K562 (cell line): ENCODE results near the gene SLC5A6. TPM values are rescaled to one million over a fixed set of nuclear protein-coding genes. Genes with fewer than 3 reads are reported as not detected.

Experiments
- ATAC-seq: fragments of 200-7000 bp; cut with Tn5 transposase; 3 replicates; pipeline ENCODE4 v1.9.1; 2020; ENCODE audit warnings: moderate library complexity
- BruUV-seq: library from RNA; stranded (reverse); fragments of 400-500 nt; replicated peaks from 2 replicates; lab custom pipeline; 2021; lab: Mats Ljungman, UMichigan
- CTCF ChIA-PET: fragments of 300-600 bp; formaldehyde crosslinking; extraction: SDS; loops from one replicate; lab custom pipeline; 2021; ENCODE audit warnings: low intra/inter-chr PET ratio; lab: Yijun Ruan, JAX
- POLR2A ChIA-PET: fragments of 300-600, 350-650 bp; sonication (Branson Sonifier 250); formaldehyde crosslinking; extraction: SDS; loops from one replicate; lab custom pipeline; 2021; ENCODE audit warnings: antibody characterized with exemption, inconsistent platforms; lab: Yijun Ruan, JAX
- DNase-seq, 4 experiments: peaks; one replicate each; pipeline versions ENCODE4 v3.0.0 to v3.0.0-alpha.2; 2011 to 2018; ENCODE audit warnings: low spot score in 3 of 4, mixed read lengths in 3 of 4; ENCODE audit errors: extremely low read depth in 1 of 4
- FAIRE-seq: peaks from 2 replicates; lab custom pipeline; 2011; peaks lifted over from hg19 to GRCh38; lab: Jason Lieb, UNC
- H2AFZ ChIP-seq: 2 replicates; pipeline ENCODE4 v1.6.0; 2011; ENCODE audit warnings: low read depth, low read length, control low read depth, inconsistent platforms
- H3K27ac ChIP-seq: fragments of 200-600 bp; 3 replicates; pipeline ENCODE4 v1.8.0; 2011; ENCODE audit warnings: low read depth, mild to moderate bottlenecking, control low read depth, inconsistent platforms, low read length, moderate library complexity, mixed read lengths; ENCODE audit errors: extremely low read depth
- H3K27me3 ChIP-seq, 2 experiments: fragments of 300-600 bp in 1 of 2; 2 replicates in 1 of 2; 3 replicates in 1 of 2; pipeline versions ENCODE4 v1.6.0 to v1.8.0; 2011; ENCODE audit warnings: inconsistent platforms in 2 of 2, low read length in 2 of 2, mild to moderate bottlenecking in 1 of 2, mixed read lengths in 1 of 2, moderate library complexity in 1 of 2; ENCODE audit not compliant: control insufficient read depth in 2 of 2, insufficient read depth in 2 of 2
- H3K36me3 ChIP-seq: fragments of 300-600 bp; 3 replicates; pipeline ENCODE4 v1.8.0; 2011; ENCODE audit warnings: mild to moderate bottlenecking, low read length, inconsistent platforms; ENCODE audit not compliant: control insufficient read depth, insufficient read depth
- H3K4me1 ChIP-seq, 2 experiments: fragments of 200-600 bp in 1 of 2; replicated peaks in 1 of 2; 2 replicates in 1 of 2; 3 replicates in 1 of 2; pipeline versions ENCODE4 v1.5.1 to v1.8.0; 2011; ENCODE audit warnings: inconsistent platforms in 2 of 2, low read length in 2 of 2, mild to moderate bottlenecking in 1 of 2, mixed read lengths in 1 of 2, moderate library complexity in 1 of 2; ENCODE audit not compliant: control insufficient read depth in 2 of 2, insufficient read depth in 2 of 2
- H3K4me2 ChIP-seq: 2 replicates; pipeline ENCODE4 v1.6.1; 2011; ENCODE audit warnings: low read length, control low read depth, inconsistent platforms, mixed read lengths; ENCODE audit not compliant: insufficient read depth
- H3K4me3 ChIP-seq: fragments of 200-600 bp; sonication (generic), shearing (Covaris generic); 2 replicates; pipeline ENCODE4 v1.5.1; 2016; ENCODE audit warnings: control low read depth, inconsistent platforms
- H3K79me2 ChIP-seq: fragments of 200-600 bp; 3 replicates; pipeline ENCODE4 v1.8.0; 2011; ENCODE audit warnings: low read length, inconsistent platforms; ENCODE audit not compliant: control insufficient read depth, insufficient read depth
- H3K9ac ChIP-seq, 2 experiments: 2 replicates each; pipeline versions ENCODE4 v1.6.0 to v1.6.1; 2011; ENCODE audit warnings: low read depth in 2 of 2, low read length in 2 of 2, control low read depth in 1 of 2, inconsistent platforms in 1 of 2, mild to moderate bottlenecking in 1 of 2, mixed read lengths in 1 of 2; ENCODE audit not compliant: insufficient read depth in 1 of 2
- H3K9me1 ChIP-seq: one replicate; pipeline ENCODE4 v1.6.0; 2011; ENCODE audit warnings: inconsistent platforms, mild to moderate bottlenecking, low read length, moderate library complexity; ENCODE audit not compliant: control insufficient read depth, insufficient read depth
- H3K9me3 ChIP-seq: replicated peaks from 2 replicates; pipeline ENCODE4 v1.5.1; 2011; ENCODE audit warnings: low read depth, low read length, inconsistent platforms; ENCODE audit not compliant: control insufficient read depth, insufficient read depth
- H4K20me1 ChIP-seq: replicated peaks from 2 replicates; pipeline ENCODE4 v1.6.1; 2011; ENCODE audit warnings: low read length, inconsistent platforms, mixed read lengths; ENCODE audit not compliant: control insufficient read depth, insufficient read depth
- AFF1 ChIP-seq, 2 experiments: fragments of 450-650 bp; IDR thresholded peaks; 2 replicates each; pipeline ENCODE4 v1.6.1; 2018; ENCODE audit warnings: mild to moderate bottlenecking in 2 of 2, low read depth in 1 of 2; ENCODE audit not compliant: partially characterized antibody in 2 of 2
- BHLHE40 ChIP-seq: IDR thresholded peaks from 2 replicates; pipeline ENCODE4 v1.6.1; 2011; ENCODE audit warnings: low read length, improper control_type of control experiment
- CHD4 ChIP-seq: fragments of 200-600 bp; sonication (generic); IDR thresholded peaks from 3 replicates; pipeline ENCODE4 v1.6.1; 2012; ENCODE audit warnings: low read depth, mild to moderate bottlenecking, mixed read lengths, low read length, inconsistent platforms; ENCODE audit not compliant: insufficient read depth, insufficient replicate concordance, poor library complexity, severe bottlenecking
- HDAC6 ChIP-seq: IDR thresholded peaks from 2 replicates; pipeline ENCODE4 v1.6.1; 2012; ENCODE audit warnings: low read depth, mild to moderate bottlenecking, control low read depth, inconsistent platforms, low read length, moderate library complexity
- HNRNPLL ChIP-seq: fragments of 200-400 bp; formaldehyde crosslinking; IDR thresholded peaks from 2 replicates; pipeline ENCODE4 v1.6.1; 2017; ENCODE audit warnings: low read length, low read depth, mild to moderate bottlenecking; ENCODE audit not compliant: poor library complexity, severe bottlenecking
- NR2C1 ChIP-seq, 2 experiments: fragments of 450-650 bp; IDR thresholded peaks; 2 replicates each; pipeline ENCODE4 v1.6.1; 2017; ENCODE audit warnings: mild to moderate bottlenecking in 2 of 2, antibody characterized with exemption in 1 of 2, inconsistent platforms in 1 of 2, missing compliant biosample characterization in 1 of 2, missing genetic modification characterization in 1 of 2
- ZFP1 ChIP-seq: fragments of 450-650 bp; formaldehyde crosslinking; IDR thresholded peaks from 2 replicates; pipeline ENCODE4 v1.4.0; 2020; ENCODE audit warnings: mild to moderate bottlenecking, mixed read lengths
- ZNF224 ChIP-seq: sonication (generic); formaldehyde crosslinking; IDR thresholded peaks from 2 replicates; pipeline ENCODE4 v1.8.0; 2022; ENCODE audit warnings: mild to moderate bottlenecking, missing genetic modification reagents
- ZNF707 ChIP-seq: fragments of 250-450 bp; sonication (Bioruptor Pico); conservative IDR thresholded peaks from 2 replicates; pipeline ENCODE4 v1.8.0; 2022; ENCODE audit warnings: inconsistent platforms, mild to moderate bottlenecking, moderate library complexity
- WGBS: fragments of 100-300 bp; shearing (Covaris generic); methylation state at CpG from one replicate; pipeline ENCODE4 v1.1.6; 2016; ENCODE audit warnings: low coverage, mixed read lengths; ENCODE audit not compliant: insufficient coverage; ENCODE audit errors: missing lambda C conversion rate; 5-methylcytosine and 5-hydroxymethylcytosine counted together
- in situ Hi-C: fragments of 300-500 bp; cut with MboI; formaldehyde crosslinking; loops from 4 replicates; pipeline ENCODE4 v1.15.0; 2018; ENCODE audit warnings: inconsistent platforms, mixed read lengths
- intact Hi-C: fragments of 100-400 bp; cut with micrococcal nuclease; formaldehyde crosslinking; loops from 2 replicates; pipeline ENCODE4 v1.14.2; 2022
- polyA plus RNA-seq, 8 experiments: library from polyadenylated mRNA; depleted of rRNA in 4 of 8; stranded (reverse) in 5 of 8; unstranded in 3 of 8; fragments of >200 nt; fragmentation: Nextera tagmentation in 2 of 8; fragmentation: Illumina TruSeq in 1 of 8; extraction: Ambion mirVana in 2 of 8; extraction: Trizol in 1 of 8; gene quantifications; 2 replicates each; pipeline versions ENCODE4 v1.2.1 to v1.2.3, GENCODE V29; 2011 to 2014; ENCODE audit warnings: inconsistent platforms in 1 of 8, missing spikeins in 1 of 8
- total RNA-seq, 7 experiments: library from RNA; depleted of rRNA in 6 of 7; stranded (reverse); fragments of >200 nt in 6 of 7; fragmentation: Illumina TruSeq in 2 of 7; extraction: Trizol in 2 of 7; gene quantifications; 2 replicates each; pipeline versions ENCODE4 v1.2.1 to v1.2.3, GENCODE V29; 2011 to 2021; ENCODE audit warnings: low replicate concordance in 1 of 7
- TF ChIP-seq, protein P1 (sequence below): fragments of 450-650 bp; formaldehyde crosslinking; IDR thresholded peaks from 2 replicates; pipeline ENCODE4 v1.4.0; 2020; ENCODE audit warnings: mild to moderate bottlenecking, moderate library complexity
- TF ChIP-seq, protein P2 (sequence below): fragments of 450-650 bp; IDR thresholded peaks from 2 replicates; pipeline ENCODE4 v1.6.1; 2016; ENCODE audit warnings: missing biosample characterization, missing genetic modification characterization

Gene SLC5A6
- total and polyA plus RNA-seq, 9 of the 15 experiments (the other 6 are each of a cell fraction or from before 2014, with no cell fraction given), result 32.6 to 137 (median 107) TPM

GRCh38 chr2:27208486-27209050 is 3.5 kb downstream of the SLC5A6 start (continued):
- TF ChIP-seq, protein P1, sequence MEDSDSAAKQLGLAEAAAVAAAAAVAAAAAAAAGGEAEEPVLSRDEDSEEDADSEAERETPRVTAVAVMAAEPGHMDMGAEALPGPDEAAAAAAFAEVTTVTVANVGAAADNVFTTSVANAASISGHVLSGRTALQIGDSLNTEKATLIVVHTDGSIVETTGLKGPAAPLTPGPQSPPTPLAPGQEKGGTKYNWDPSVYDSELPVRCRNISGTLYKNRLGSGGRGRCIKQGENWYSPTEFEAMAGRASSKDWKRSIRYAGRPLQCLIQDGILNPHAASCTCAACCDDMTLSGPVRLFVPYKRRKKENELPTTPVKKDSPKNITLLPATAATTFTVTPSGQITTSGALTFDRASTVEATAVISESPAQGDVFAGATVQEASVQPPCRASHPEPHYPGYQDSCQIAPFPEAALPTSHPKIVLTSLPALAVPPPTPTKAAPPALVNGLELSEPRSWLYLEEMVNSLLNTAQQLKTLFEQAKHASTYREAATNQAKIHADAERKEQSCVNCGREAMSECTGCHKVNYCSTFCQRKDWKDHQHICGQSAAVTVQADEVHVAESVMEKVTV, result no peak
- no peak for TF ChIP-seq HNRNPLL
- no peak for TF ChIP-seq ZFP1 (CRISPR knock-in tag)

GRCh38 chr2:27206346-27206745 is 5.7 kb downstream of the SLC5A6 start:
- Histone ChIP-seq H3K79me2 (peaks cover 22% of the 10 kb centered on the region), H3K27me3 (no peaks in the 10 kb centered on the region), H3K9me3 (no peaks in the 10 kb centered on the region), H3K4me1 (peaks cover 10 to 24% of the 10 kb centered on the region in 2 experiments; a peak in 4 of 5 replicates), H3K27ac (no peak overlapping the region), H3K36me3 (peaks cover 89% of the 10 kb centered on the region), H3K4me3 (no peak overlapping the region), H4K20me1 (no peaks in the 10 kb centered on the region), H3K9ac (no peak overlapping the region), H3K4me2 (no peak overlapping the region), H3K9me1 (no peaks in the 10 kb centered on the region), H2AFZ (no peak overlapping the region)
- no peak for ATAC-seq
- intact Hi-C loops (no loop called here), in situ Hi-C loops (no loop called here)
- BruUV-seq, result no TSS peak
- no peak for FAIRE-seq
- ChIA-PET POLR2A (interaction anchor here (0.7 kb wide), 1 partner anchor 143 kb away, joined by 4 read pairs; no protein-coding TSS in a partner anchor), CTCF (no interaction called here)
- DNase-seq, result no peak
- 94% methylated on average over 6 of the region's 6 CpGs for WGBS
- no peak for TF ChIP-seq HDAC6
- TF ChIP-seq ZNF707 (CRISPR knock-in tag), result no peak
- TF ChIP-seq, protein P2, sequence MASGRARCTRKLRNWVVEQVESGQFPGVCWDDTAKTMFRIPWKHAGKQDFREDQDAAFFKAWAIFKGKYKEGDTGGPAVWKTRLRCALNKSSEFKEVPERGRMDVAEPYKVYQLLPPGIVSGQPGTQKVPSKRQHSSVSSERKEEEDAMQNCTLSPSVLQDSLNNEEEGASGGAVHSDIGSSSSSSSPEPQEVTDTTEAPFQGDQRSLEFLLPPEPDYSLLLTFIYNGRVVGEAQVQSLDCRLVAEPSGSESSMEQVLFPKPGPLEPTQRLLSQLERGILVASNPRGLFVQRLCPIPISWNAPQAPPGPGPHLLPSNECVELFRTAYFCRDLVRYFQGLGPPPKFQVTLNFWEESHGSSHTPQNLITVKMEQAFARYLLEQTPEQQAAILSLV (tag), result no peak
- no peak for TF ChIP-seq NR2C1 (IDR thresholded peaks at IDR 0.05)
- TF ChIP-seq NR2C1 (tag; IDR thresholded peaks at IDR 0.05), result no peak
- no peak for TF ChIP-seq CHD4
- no peak for TF ChIP-seq ZNF224 (CRISPR knock-in tag)
- TF ChIP-seq AFF1 (IDR thresholded peaks at IDR 0.05; ENCODE audit: low read depth in 1 of 2, partially characterized antibody in 2 of 2), result no peak
- no peak for TF ChIP-seq BHLHE40
